Endothelial cell (in vitro differentiated cells): ENCODE measurements around the gene CUBN. TPM values are rescaled to one million over a fixed set of nuclear protein-coding genes. Genes with fewer than 3 reads are reported as not detected.
A peak's percentile ranks its signal among the peaks of the same experiment; 100 is the strongest.

Experiments
- DNase-seq: peaks from one replicate; pipeline ENCODE4 v3.0.0; 2021; ENCODE audit warnings: low spot score
- H3K27ac Mint-ChIP-seq: one replicate; pipeline ENCODE4 v1.8.0; 2021; ENCODE audit warnings: mixed read lengths, inconsistent platforms; ENCODE audit not compliant: unreplicated experiment
- H3K27me3 Mint-ChIP-seq: one replicate; pipeline ENCODE4 v1.8.0; 2021; ENCODE audit warnings: mild to moderate bottlenecking, moderate library complexity, mixed read lengths, inconsistent platforms; ENCODE audit not compliant: unreplicated experiment
- H3K36me3 Mint-ChIP-seq: one replicate; pipeline ENCODE4 v1.8.0; 2021; ENCODE audit warnings: mild to moderate bottlenecking, low read depth, mixed read lengths, inconsistent platforms; ENCODE audit not compliant: unreplicated experiment
- H3K4me1 Mint-ChIP-seq: one replicate; pipeline ENCODE4 v1.8.0; 2021; ENCODE audit warnings: mild to moderate bottlenecking, mixed read lengths, inconsistent platforms; ENCODE audit not compliant: unreplicated experiment
- H3K4me3 Mint-ChIP-seq: one replicate; pipeline ENCODE4 v1.8.0; 2021; ENCODE audit warnings: mild to moderate bottlenecking, mixed read lengths, inconsistent platforms; ENCODE audit not compliant: unreplicated experiment
- H3K9me3 Mint-ChIP-seq: one replicate; pipeline ENCODE4 v1.8.0; 2021; ENCODE audit warnings: mixed read lengths, inconsistent platforms; ENCODE audit not compliant: unreplicated experiment
- total RNA-seq: library from RNA; stranded (reverse); fragmentation: NEBNext Ultra II Directional; extraction: Animal tissue kit (Norgen Biotek cat#: 25700); gene quantifications from one replicate; pipeline ENCODE4 v1.2.1, GENCODE V29; 2021; ENCODE audit not compliant: unreplicated experiment
- TF ChIP-seq, protein P1 (sequence below): fragments of 200-600 bp; sonication (generic); IDR thresholded peaks from one replicate; pipeline ENCODE4 v1.5.0; 2021; ENCODE audit warnings: antibody characterized with exemption; ENCODE audit not compliant: unreplicated experiment

Gene CUBN
- total RNA-seq, 1 donor from 2014 or later, result 8.8 TPM

DNA sequence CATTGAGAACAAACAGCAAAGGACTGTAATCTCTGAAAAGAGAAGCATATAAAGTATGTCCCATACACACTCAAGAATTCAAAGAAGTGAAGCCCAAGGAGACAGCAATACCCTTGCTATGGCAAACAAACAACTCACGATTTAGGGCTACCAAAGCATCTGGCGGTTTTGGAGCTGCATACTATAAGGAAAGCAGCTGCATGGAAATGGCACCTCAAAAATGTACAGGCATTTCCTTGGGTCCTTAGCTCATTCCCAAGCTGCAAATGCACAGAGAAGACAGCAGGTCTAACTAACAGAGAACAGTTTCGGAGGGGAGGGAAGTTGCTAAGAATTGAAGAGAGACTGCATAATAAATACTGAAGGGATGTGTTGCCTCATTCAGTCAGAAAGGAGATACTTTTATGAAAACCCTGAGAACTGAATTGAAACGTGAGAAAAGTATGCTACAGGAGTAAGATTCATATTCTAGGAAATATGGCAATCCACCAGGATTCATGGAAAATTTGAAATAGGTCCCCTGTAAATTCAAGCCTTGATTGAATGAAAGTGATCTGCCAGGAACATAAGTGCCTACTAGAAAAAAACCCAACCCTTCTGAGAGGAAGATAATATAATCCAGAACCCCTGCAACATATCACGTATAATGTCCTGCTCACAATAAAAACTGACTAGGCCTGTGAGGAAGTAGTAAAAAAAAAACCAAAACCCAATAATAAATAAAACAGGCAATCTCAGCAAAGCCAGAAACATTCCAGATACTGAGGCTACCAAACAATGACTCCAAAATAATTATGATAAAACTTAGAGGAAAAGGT lies 36.4 kb downstream of the CUBN start:
- DNase-seq, result no peak
- Mint-ChIP-seq H3K36me3 (peaks cover 5% of the 10 kb centered on the region), H3K4me3 (no peak overlapping the region), H3K27ac (peak overlapping the region; percentile 2), H3K27me3 (no peaks in the 10 kb centered on the region), H3K9me3 (no peaks in the 10 kb centered on the region), H3K4me1 (peaks cover 3% of the 10 kb centered on the region)
- TF ChIP-seq, protein P1, sequence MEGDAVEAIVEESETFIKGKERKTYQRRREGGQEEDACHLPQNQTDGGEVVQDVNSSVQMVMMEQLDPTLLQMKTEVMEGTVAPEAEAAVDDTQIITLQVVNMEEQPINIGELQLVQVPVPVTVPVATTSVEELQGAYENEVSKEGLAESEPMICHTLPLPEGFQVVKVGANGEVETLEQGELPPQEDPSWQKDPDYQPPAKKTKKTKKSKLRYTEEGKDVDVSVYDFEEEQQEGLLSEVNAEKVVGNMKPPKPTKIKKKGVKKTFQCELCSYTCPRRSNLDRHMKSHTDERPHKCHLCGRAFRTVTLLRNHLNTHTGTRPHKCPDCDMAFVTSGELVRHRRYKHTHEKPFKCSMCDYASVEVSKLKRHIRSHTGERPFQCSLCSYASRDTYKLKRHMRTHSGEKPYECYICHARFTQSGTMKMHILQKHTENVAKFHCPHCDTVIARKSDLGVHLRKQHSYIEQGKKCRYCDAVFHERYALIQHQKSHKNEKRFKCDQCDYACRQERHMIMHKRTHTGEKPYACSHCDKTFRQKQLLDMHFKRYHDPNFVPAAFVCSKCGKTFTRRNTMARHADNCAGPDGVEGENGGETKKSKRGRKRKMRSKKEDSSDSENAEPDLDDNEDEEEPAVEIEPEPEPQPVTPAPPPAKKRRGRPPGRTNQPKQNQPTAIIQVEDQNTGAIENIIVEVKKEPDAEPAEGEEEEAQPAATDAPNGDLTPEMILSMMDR, result no peak

DNA sequence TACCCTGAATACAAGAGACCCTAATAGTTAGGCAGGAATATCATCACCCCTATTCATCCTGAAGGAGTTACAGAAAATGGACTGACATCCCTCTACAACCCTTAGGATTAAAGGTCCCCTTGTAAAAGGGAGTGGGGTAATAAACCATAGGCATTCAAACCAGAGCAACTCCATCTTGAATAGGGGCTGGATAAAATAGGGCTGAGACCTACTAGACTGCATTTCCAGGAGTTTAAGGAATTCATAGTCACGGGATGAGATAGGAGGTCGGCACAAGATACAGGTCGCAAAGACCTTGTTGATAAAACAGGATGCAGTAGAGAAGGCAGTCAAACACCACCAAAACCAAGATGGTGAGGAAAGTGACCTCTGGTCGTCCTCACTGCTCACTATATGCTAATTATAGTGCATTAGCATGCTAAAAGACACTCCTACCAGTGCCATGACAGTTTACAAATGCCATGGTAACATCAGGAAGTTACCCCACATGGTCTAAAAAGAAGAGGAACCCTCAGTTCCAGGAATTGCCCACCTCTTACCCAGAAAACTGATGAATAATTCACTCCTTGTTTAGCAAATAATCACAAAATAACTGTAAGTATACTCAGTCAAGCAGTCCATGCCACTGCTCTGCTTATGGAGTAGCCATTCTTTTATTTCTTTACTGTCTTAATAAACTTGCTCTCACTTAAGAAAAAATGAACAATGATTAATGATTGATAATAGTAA lies 37.2 kb downstream of the CUBN start:
- H3K27me3 Mint-ChIP-seq, result no peaks in the 10 kb centered on the region
- H3K9me3 Mint-ChIP-seq, result no peaks in the 10 kb centered on the region
- H3K4me1 Mint-ChIP-seq, result peaks cover 3% of the 10 kb centered on the region
- H3K4me3 Mint-ChIP-seq, result no peak overlapping the region
- peaks cover 5% of the 10 kb centered on the region for H3K36me3 Mint-ChIP-seq
- no peak for DNase-seq
- TF ChIP-seq, protein P1, result no peak
- H3K27ac Mint-ChIP-seq, result no peak overlapping the region

DNA sequence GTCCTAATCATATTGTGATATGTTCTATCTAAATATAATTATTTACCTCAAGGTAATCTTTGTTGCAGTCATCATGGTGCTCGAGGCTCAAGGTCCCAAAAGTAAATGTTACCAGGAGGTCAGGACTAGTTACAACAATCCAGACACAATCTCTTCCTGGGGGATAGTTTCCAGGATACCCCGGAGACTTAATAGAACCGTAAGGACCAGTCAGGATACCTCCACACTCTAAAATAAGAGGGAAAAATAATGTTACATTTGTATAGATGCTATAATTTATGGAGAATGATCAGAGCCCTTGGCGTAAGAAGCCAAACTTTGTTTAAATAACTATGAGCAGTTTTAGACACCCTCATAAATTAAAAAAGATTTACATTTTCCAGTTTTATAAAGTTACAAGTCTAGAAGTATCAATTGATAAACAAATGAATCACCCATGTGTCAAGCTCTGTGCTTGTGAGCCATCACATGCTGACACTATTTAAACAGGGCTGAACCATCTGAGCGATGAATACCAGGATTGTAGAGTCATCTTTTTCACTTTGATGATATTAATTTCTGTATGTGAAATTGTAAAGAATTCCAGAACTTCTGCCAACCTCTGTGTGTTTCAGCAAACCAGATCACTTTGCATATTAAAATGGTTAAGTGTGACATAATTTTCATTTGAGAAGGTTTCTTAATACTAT lies 41.3 kb downstream of the CUBN start:
- no peak overlapping the region for H3K27ac Mint-ChIP-seq
- no peak overlapping the region for H3K4me3 Mint-ChIP-seq
- no peaks in the 10 kb centered on the region for H3K36me3 Mint-ChIP-seq
- TF ChIP-seq, protein P1, result no peak
- DNase-seq, result no peak
- peaks cover 2% of the 10 kb centered on the region for H3K27me3 Mint-ChIP-seq
- H3K9me3 Mint-ChIP-seq, result no peaks in the 10 kb centered on the region
- H3K4me1 Mint-ChIP-seq, result peaks cover 23% of the 10 kb centered on the region

DNA sequence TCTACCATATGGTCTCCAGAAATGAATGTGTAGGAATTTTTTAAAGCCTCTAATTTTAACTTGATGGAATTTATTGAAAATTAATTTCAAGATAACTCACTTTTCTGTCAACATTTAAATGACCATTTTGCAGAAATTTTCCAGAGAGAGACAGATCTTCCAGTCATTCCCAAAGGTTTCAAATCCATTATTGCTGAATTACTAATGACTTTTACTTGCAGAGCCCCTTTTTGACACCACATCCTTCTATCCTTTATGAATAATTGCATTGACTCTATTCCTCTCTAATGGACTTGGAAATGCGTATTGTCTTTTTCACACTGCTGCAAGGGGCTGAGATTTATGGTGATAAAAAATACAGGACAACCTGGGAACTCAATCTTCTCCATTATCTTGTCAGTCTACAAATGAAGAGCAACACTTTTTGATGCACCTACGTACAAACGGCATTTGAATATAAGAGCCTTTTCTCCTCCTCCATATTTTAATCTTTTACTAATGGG lies 42.7 kb downstream of the CUBN start:
- H3K4me1 Mint-ChIP-seq, result peaks cover 23% of the 10 kb centered on the region
- H3K9me3 Mint-ChIP-seq, result no peaks in the 10 kb centered on the region
- TF ChIP-seq, protein P1, result no peak

More for the DNA sequence above, 42.7 kb downstream of the CUBN start:
- no peak overlapping the region for H3K27ac Mint-ChIP-seq
- peaks cover 2% of the 10 kb centered on the region for H3K27me3 Mint-ChIP-seq
- H3K36me3 Mint-ChIP-seq, result no peaks in the 10 kb centered on the region
- no peak overlapping the region for H3K4me3 Mint-ChIP-seq
- DNase-seq, result no peak
